ENCODE data around the gene COL6A5. TPM values are rescaled to one million over a fixed set of nuclear protein-coding genes. Genes with fewer than 3 reads are reported as not detected.

COL6A5 gene
- total RNA-seq, 1 donor from 2014 or later: 4.5 TPM

GRCh38 chr3:130378677-130379191 lies 33.3 kb downstream of the COL6A5 start:
- intact Hi-C loops (cut with DNase I): no loop called here

DNA sequence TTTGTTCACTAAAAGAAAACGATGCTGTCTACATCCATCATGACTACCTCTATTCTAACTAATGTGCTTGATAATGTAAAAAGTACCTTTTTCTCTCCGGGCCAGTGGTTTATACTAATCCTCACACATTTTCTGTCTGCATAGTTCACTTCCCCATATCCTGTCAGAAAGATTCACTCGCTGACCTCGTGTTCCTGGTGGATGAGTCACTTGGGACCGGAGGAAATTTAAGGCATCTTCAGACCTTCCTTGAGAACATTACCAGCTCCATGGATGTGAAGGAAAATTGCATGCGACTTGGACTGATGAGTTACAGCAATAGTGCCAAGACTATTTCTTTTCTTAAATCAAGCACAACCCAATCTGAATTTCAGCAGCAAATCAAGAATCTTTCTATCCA lies 33.8 kb downstream of the COL6A5 start:
- Histone ChIP-seq H3K4me3 (no peak overlapping the region), H3K27me3 (ENCODE audit: low read depth) (no peaks in the 10 kb centered on the region), H3K27ac (no peak overlapping the region), H3K4me1 (no peaks in the 10 kb centered on the region), H3K9me3 (no peaks in the 10 kb centered on the region), H3K36me3 (no peaks in the 10 kb centered on the region)
- ATAC-seq (no peak), DNase-seq (no peak)
- no peak for TF ChIP-seq CTCF (IDR thresholded peaks at IDR 0.05)
- intact Hi-C loops (cut with DNase I): no loop called here

More at GRCh38 chr3:130378677-130379191, 33.3 kb downstream of the COL6A5 start:
- no peak for TF ChIP-seq CTCF (IDR thresholded peaks at IDR 0.05)
- H3K9me3 ChIP-seq: no peaks in the 10 kb centered on the region
- H3K27me3 ChIP-seq (ENCODE audit: low read depth): no peaks in the 10 kb centered on the region
- DNase-seq: no peak
- no peaks in the 10 kb centered on the region for H3K36me3 ChIP-seq
- no peak for ATAC-seq
- no peaks in the 10 kb centered on the region for H3K4me1 ChIP-seq
- H3K4me3 ChIP-seq: no peak overlapping the region
- H3K27ac ChIP-seq: no peak overlapping the region

- H3K4me1 ChIP-seq: no peaks in the 10 kb centered on the region
- DNase-seq: no peak
- H3K4me3 ChIP-seq: no peak overlapping the region
- ATAC-seq: no peak
- no peak for TF ChIP-seq CTCF (IDR thresholded peaks at IDR 0.05)
- no peak overlapping the region for H3K27ac ChIP-seq
- no peaks in the 10 kb centered on the region for H3K27me3 ChIP-seq (ENCODE audit: low read depth)
- intact Hi-C loops (cut with DNase I): no loop called here
- no peaks in the 10 kb centered on the region for H3K36me3 ChIP-seq
- no peaks in the 10 kb centered on the region for H3K9me3 ChIP-seq
Measured at GRCh38 chr3:130380398-130380797, 34.9 kb downstream of the COL6A5 start.

- DNase-seq (no peak), ATAC-seq (no peak)
- Histone ChIP-seq H3K9me3 (no peaks in the 10 kb centered on the region), H3K4me3 (no peak overlapping the region), H3K36me3 (no peaks in the 10 kb centered on the region), H3K27me3 (ENCODE audit: low read depth) (no peaks in the 10 kb centered on the region), H3K4me1 (no peaks in the 10 kb centered on the region), H3K27ac (no peak overlapping the region)
- TF ChIP-seq CTCF (IDR thresholded peaks at IDR 0.05): no peak
- intact Hi-C loops (cut with DNase I): no loop called here
Measured at GRCh38 chr3:130383424-130383823, 38.0 kb downstream of the COL6A5 start.

DNA sequence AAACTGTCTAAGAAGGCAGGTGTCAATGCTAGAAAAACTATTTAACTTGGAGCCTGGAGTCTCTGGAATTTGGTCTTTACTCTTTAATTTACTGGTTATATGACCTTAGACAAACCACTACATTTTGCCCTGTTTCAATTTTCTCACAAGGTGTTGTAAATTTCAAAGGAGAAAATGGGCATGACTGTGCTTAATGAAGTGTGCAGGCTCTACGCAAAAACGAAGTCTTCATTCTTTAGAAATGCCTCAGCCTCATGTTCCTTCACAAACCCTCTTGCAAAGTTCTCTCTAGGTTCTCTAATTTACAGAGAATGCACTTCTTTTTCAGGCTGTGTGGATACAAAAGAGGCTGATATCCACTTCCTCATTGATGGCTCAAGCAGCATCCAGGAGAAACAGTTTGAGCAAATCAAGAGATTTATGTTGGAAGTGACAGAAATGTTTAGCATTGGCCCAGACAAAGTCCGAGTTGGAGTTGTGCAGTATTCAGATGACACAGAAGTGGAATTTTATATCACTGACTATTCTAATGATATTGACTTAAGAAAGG lies 39.1 kb downstream of the COL6A5 start:
- no peaks in the 10 kb centered on the region for H3K36me3 ChIP-seq
- no peaks in the 10 kb centered on the region for H3K27me3 ChIP-seq (ENCODE audit: low read depth)
- DNase-seq (no peak), ATAC-seq (no peak)
- H3K4me1 ChIP-seq: no peaks in the 10 kb centered on the region
- H3K9me3 ChIP-seq: no peaks in the 10 kb centered on the region
- H3K4me3 ChIP-seq: no peak overlapping the region
- TF ChIP-seq CTCF (IDR thresholded peaks at IDR 0.05): no peak
- intact Hi-C loops (cut with DNase I): no loop called here
- H3K27ac ChIP-seq: no peak overlapping the region
